ENCODE data around the gene FLNC. TPM values are rescaled to one million over a fixed set of nuclear protein-coding genes. Genes with fewer than 3 reads are reported as not detected.

The FLNC gene
- total and polyA plus RNA-seq, 9 of the 15 experiments (the other 6 are each of a cell fraction or from before 2014, with no cell fraction given): 0.90 to 155 (median 28.8) TPM

GRCh38 chr7:128885370-128886187, 55.4 kb downstream of the FLNC start (continued):
- no peak for TF ChIP-seq RBM25 (IDR thresholded peaks at IDR 0.05; ENCODE audit: low read depth, low read length, severe bottlenecking)
- TF ChIP-seq ZNF224 (CRISPR knock-in tag; IDR thresholded peaks at IDR 0.05): no peak
- TF ChIP-seq KDM1A (IDR thresholded peaks at IDR 0.05): peak; percentile 74 to 87
- TF ChIP-seq XRCC3 (IDR thresholded peaks at IDR 0.05): no peak
- peak; percentile 86; the same call in 1 of the 2 replicates for TF ChIP-seq CBX1 (IDR thresholded peaks at IDR 0.05; ENCODE audit: low read depth)
- no peak for TF ChIP-seq HMG20A (CRISPR knock-in tag; conservative IDR thresholded peaks at IDR 0.05)
- no peak for TF ChIP-seq CCNT2 (IDR thresholded peaks at IDR 0.05; ENCODE audit: borderline replicate concordance, extremely low read depth, insufficient read length, low read depth, low read length)
- TF ChIP-seq ZNF57 (CRISPR knock-in tag; IDR thresholded peaks at IDR 0.05): no peak
- no peak for TF ChIP-seq PHB (CRISPR knock-in tag; IDR thresholded peaks at IDR 0.05)
- peak in 1 of 2 experiments; percentile 91 for TF ChIP-seq E2F6 (IDR thresholded peaks at IDR 0.05; ENCODE audit: borderline replicate concordance in 1 of 2, extremely low read depth in 1 of 2, insufficient read depth in 1 of 2, insufficient read length in 1 of 2, low read depth in 1 of 2, low read length in 1 of 2, poor library complexity in 1 of 2, severe bottlenecking in 1 of 2)
- no peak for TF ChIP-seq CEBPB (tag; IDR thresholded peaks at IDR 0.05)
- no peak for TF ChIP-seq ZNF609 (CRISPR knock-in tag; IDR thresholded peaks at IDR 0.05; ENCODE audit: borderline replicate concordance)
- TF ChIP-seq, protein P1, sequence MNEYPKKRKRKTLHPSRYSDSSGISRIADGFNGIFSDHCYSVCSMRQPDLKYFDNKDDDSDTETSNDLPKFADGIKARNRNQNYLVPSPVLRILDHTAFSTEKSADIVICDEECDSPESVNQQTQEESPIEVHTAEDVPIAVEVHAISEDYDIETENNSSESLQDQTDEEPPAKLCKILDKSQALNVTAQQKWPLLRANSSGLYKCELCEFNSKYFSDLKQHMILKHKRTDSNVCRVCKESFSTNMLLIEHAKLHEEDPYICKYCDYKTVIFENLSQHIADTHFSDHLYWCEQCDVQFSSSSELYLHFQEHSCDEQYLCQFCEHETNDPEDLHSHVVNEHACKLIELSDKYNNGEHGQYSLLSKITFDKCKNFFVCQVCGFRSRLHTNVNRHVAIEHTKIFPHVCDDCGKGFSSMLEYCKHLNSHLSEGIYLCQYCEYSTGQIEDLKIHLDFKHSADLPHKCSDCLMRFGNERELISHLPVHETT (CRISPR knock-in tag; conservative IDR thresholded peaks at IDR 0.05 in 1 of 2, IDR thresholded peaks at IDR 0.05 in 1 of 2): no peak
- TF ChIP-seq ZNF695 (CRISPR knock-in tag; IDR thresholded peaks at IDR 0.05): no peak
- TF ChIP-seq, protein P2, sequence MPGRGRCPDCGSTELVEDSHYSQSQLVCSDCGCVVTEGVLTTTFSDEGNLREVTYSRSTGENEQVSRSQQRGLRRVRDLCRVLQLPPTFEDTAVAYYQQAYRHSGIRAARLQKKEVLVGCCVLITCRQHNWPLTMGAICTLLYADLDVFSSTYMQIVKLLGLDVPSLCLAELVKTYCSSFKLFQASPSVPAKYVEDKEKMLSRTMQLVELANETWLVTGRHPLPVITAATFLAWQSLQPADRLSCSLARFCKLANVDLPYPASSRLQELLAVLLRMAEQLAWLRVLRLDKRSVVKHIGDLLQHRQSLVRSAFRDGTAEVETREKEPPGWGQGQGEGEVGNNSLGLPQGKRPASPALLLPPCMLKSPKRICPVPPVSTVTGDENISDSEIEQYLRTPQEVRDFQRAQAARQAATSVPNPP (IDR thresholded peaks at IDR 0.05; ENCODE audit: borderline replicate concordance, insufficient read depth, insufficient read length): no peak
- no peak for TF ChIP-seq ZNF274 (IDR thresholded peaks at IDR 0.05; ENCODE audit: borderline replicate concordance, low read depth, low read length)
